A549 (cell line): ENCODE results near the gene SH2D4B. TPM values are rescaled to one million over a fixed set of nuclear protein-coding genes. Genes with fewer than 3 reads are reported as not detected.

ENCODE experiments used
- ATAC-seq, 2 experiments: fragments of 200-7000 bp in 1 of 2; fragments of >200 bp in 1 of 2; cut with Nextera tagmentation in 1 of 2; cut with Tn5 transposase in 1 of 2; 3 replicates each; pipeline versions ENCODE4 v1.8.0 to v1.9.1; 2018 to 2020; ENCODE audit warnings: mild to moderate bottlenecking in 1 of 2, moderate library complexity in 1 of 2
- CTCF ChIA-PET: fragments of 300-600 bp; sonication (Branson Sonifier 250); formaldehyde crosslinking; extraction: SDS; loops from one replicate; lab custom pipeline; 2021; ENCODE audit warnings: antibody characterized with exemption, inconsistent platforms; lab: Yijun Ruan, JAX
- POLR2A ChIA-PET: fragments of 350-600 bp; formaldehyde crosslinking; extraction: SDS; loops from one replicate; lab custom pipeline; 2021; ENCODE audit warnings: antibody characterized with exemption, inconsistent platforms; lab: Yijun Ruan, JAX
- DNase-seq, 2 experiments: peaks; one replicate each; pipeline versions ENCODE4 v3.0.0 to v3.0.0-alpha.2; 2011 to 2016; ENCODE audit warnings: low read depth in 1 of 2, low spot score in 1 of 2
- FAIRE-seq: peaks from 2 replicates; lab custom pipeline; 2011; peaks lifted over from hg19 to GRCh38; lab: Jason Lieb, UNC
- H3K27ac ChIP-seq, 2 experiments: fragments of >200 bp; sonication (Bioruptor Twin); formaldehyde crosslinking; 3 replicates each; pipeline ENCODE4 v1.5.1; 2016 to 2017
- H3K4me1 ChIP-seq: fragments of >200 bp; sonication (Bioruptor Twin); formaldehyde crosslinking; 3 replicates; pipeline ENCODE4 v1.6.1; 2016
- H3K4me2 ChIP-seq: fragments of >200 bp; sonication (Bioruptor Twin); formaldehyde crosslinking; 3 replicates; pipeline ENCODE4 v1.6.1; 2016
- H3K4me3 ChIP-seq: fragments of >200 bp; sonication (Bioruptor Twin); formaldehyde crosslinking; 3 replicates; pipeline ENCODE4 v1.5.1; 2016
- H3K9me3 ChIP-seq: fragments of >200 bp; sonication (Bioruptor Twin); formaldehyde crosslinking; 3 replicates; pipeline ENCODE4 v1.6.1; 2016
- CHD2 ChIP-seq: fragments of 150-350 bp; IDR thresholded peaks from 2 replicates; pipeline ENCODE4 v1.6.1; 2014; ENCODE audit warnings: low read length; ENCODE audit not compliant: partially characterized antibody
- FOSB ChIP-seq: fragments of 250-450 bp; sonication (Bioruptor Pico); IDR thresholded peaks from 2 replicates; pipeline ENCODE4 v1.5.0; 2020; ENCODE audit warnings: mild to moderate bottlenecking, moderate library complexity
- FOSL2 ChIP-seq, 2 experiments: fragments of 450-650 bp in 1 of 2; fragments of >200 bp in 1 of 2; sonication (Bioruptor Twin) in 1 of 2; formaldehyde crosslinking; IDR thresholded peaks; 2 replicates each; pipeline versions ENCODE4 v1.5.0 to v1.6.1; 2016 to 2020; ENCODE audit warnings: mild to moderate bottlenecking in 1 of 2, moderate library complexity in 1 of 2
- FOXS1 ChIP-seq: fragments of 250-450 bp; sonication (Bioruptor Pico); IDR thresholded peaks from 2 replicates; pipeline ENCODE4 v1.5.0; 2020; ENCODE audit warnings: mild to moderate bottlenecking, moderate library complexity
- HDAC2 ChIP-seq: fragments of 200-600 bp; sonication (generic); IDR thresholded peaks from 2 replicates; pipeline ENCODE4 v1.6.1; 2016
- HEYL ChIP-seq: fragments of 250-450 bp; sonication (Bioruptor Pico); IDR thresholded peaks from 2 replicates; pipeline ENCODE4 v1.8.0; 2021; ENCODE audit warnings: mild to moderate bottlenecking, moderate library complexity
- HOXB13 ChIP-seq: fragments of 250-450 bp; sonication (Bioruptor Pico); IDR thresholded peaks from 2 replicates; pipeline ENCODE4 v1.5.0; 2020; ENCODE audit warnings: low read depth, mild to moderate bottlenecking, moderate library complexity
- KDM1A ChIP-seq: fragments of 200-600 bp; sonication (generic); IDR thresholded peaks from 2 replicates; pipeline ENCODE4 v1.6.1; 2016; ENCODE audit warnings: low read depth, mild to moderate bottlenecking
- MYC ChIP-seq: IDR thresholded peaks from 2 replicates; pipeline ENCODE4 v1.6.1; 2012; ENCODE audit warnings: mild to moderate bottlenecking, inconsistent platforms, low read length, improper control_type of control experiment, borderline replicate concordance
- NR3C1 ChIP-seq: fragments of >200 bp; sonication (Bioruptor Twin); formaldehyde crosslinking; IDR thresholded peaks from 3 replicates; pipeline ENCODE4 v1.6.1; 2017
- RCOR1 ChIP-seq: fragments of 150-350 bp; IDR thresholded peaks from 2 replicates; pipeline ENCODE4 v1.6.1; 2014; ENCODE audit warnings: antibody characterized with exemption, low read length, low read depth
- TFCP2L1 ChIP-seq: fragments of 250-450 bp; sonication (Bioruptor Pico); IDR thresholded peaks from 2 replicates; pipeline ENCODE4 v1.5.0; 2021; ENCODE audit warnings: mild to moderate bottlenecking
- TP53 ChIP-seq: fragments of 250-450 bp; sonication (Bioruptor Pico); IDR thresholded peaks from 2 replicates; pipeline ENCODE4 v1.5.0; 2021; ENCODE audit warnings: mild to moderate bottlenecking, moderate library complexity
- ZC3H11A ChIP-seq: fragments of 450-650 bp; IDR thresholded peaks from 2 replicates; pipeline ENCODE4 v1.6.1; 2014; ENCODE audit warnings: antibody characterized with exemption, mild to moderate bottlenecking
- ZNF302 ChIP-seq: fragments of 250-450 bp; sonication (Bioruptor Pico); IDR thresholded peaks from 2 replicates; pipeline ENCODE4 v1.9.0; 2021; ENCODE audit warnings: inconsistent platforms, mild to moderate bottlenecking, moderate library complexity
- ZSCAN20 ChIP-seq: fragments of 250-450 bp; sonication (Bioruptor Pico); IDR thresholded peaks from 2 replicates; pipeline ENCODE4 v1.8.0; 2022; ENCODE audit warnings: mild to moderate bottlenecking, moderate library complexity
- WGBS: methylation state at CpG from one replicate; pipeline ENCODE4 v1.1.6; 2017; ENCODE audit errors: missing lambda C conversion rate; 5-methylcytosine and 5-hydroxymethylcytosine counted together
- polyA plus RNA-seq, 4 experiments: library from polyadenylated mRNA; depleted of rRNA in 3 of 4; stranded (reverse); fragments of >200 nt; fragmentation: RNase III in 1 of 4; extraction: RNeasy Plus Mini Kit Qiagen cat#74134 plus additional on column Dnase treatment in 1 of 4; gene quantifications; 2 replicates in 3 of 4; 3 replicates in 1 of 4; pipeline ENCODE4 v1.2.3, GENCODE V29; 2011 to 2017
- TF ChIP-seq, protein P1 (sequence below): IDR thresholded peaks from 2 replicates; pipeline ENCODE4 v1.6.1; 2012
- TF ChIP-seq, protein P2 (sequence below): fragments of >200 bp; sonication (Bioruptor Twin); formaldehyde crosslinking; IDR thresholded peaks from 2 replicates; pipeline ENCODE4 v1.6.1; 2016
- TF ChIP-seq, protein P3 (sequence below): fragments of 200-600 bp; sonication (generic); IDR thresholded peaks from 2 replicates; pipeline ENCODE4 v1.6.1; 2016; ENCODE audit warnings: antibody characterized with exemption, mild to moderate bottlenecking, moderate library complexity
- TF ChIP-seq, protein P4 (sequence below): fragments of 150-350 bp; IDR thresholded peaks from 2 replicates; pipeline ENCODE4 v1.6.1; 2014; ENCODE audit warnings: low read depth, mild to moderate bottlenecking, low read length

The SH2D4B gene
- polyA plus RNA-seq, 2 of the 4 experiments (the other 2 are of a cell fraction): 0.01 to 0.12 TPM

DNA sequence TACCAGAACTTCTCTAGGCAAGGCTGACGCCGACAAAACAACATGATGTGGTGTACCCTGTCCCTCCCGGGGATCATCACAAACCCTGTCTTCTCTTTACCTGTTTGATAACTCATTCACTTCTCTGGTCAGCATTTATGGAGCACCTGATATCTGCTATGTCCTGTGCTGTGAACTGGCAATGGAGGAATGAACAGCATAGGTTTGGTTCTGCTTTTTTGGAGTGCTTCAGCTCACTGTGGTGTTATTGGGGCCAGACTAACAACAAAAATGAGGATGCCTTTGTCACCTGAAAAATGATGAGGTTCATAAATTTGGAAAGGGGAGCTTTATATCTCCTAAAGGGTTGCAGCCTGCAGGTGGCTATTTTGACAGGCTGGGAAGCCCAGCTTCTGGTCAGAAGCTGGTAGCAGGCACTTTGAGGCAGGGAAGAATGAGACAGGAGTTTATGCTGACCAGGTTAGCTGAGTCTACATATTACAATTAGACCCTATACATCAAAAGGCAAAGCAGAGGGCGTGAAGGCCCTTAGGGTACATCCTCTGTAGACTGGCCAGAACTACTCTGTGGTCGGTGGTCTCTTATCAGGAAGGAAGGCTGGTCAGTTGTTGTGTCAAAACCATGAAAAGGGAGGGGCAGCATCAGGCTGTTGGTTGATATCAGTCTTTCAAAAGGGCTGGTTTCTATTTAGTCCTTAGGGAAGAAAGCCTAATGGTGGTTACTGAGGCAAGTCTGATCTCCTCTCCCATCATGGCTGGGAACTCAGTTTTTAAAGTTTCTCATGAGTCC is 42.3 kb downstream of the SH2D4B start:
- Histone ChIP-seq H3K4me3 (no peak overlapping the region), H3K9me3 (peaks cover 5% of the 10 kb centered on the region; the same call in 1 of the 3 replicates), H3K4me1 (no peaks in the 10 kb centered on the region), H3K4me2 (no peak overlapping the region), H3K27ac (no peak overlapping the region)
- POLR2A ChIA-PET: no interaction called here
- DNase-seq (no peak), FAIRE-seq (no peak), ATAC-seq (no peak)
- TF ChIP-seq ZSCAN20 (CRISPR knock-in tag): no peak
- no peak for TF ChIP-seq TP53
- no peak for TF ChIP-seq TFCP2L1 (CRISPR knock-in tag)
- TF ChIP-seq ZNF302: no peak
- TF ChIP-seq FOXS1: no peak
- no peak for TF ChIP-seq ZC3H11A
- TF ChIP-seq MYC: no peak
- TF ChIP-seq FOSB (CRISPR knock-in tag): no peak
- no peak for TF ChIP-seq HDAC2
- TF ChIP-seq, protein P1, sequence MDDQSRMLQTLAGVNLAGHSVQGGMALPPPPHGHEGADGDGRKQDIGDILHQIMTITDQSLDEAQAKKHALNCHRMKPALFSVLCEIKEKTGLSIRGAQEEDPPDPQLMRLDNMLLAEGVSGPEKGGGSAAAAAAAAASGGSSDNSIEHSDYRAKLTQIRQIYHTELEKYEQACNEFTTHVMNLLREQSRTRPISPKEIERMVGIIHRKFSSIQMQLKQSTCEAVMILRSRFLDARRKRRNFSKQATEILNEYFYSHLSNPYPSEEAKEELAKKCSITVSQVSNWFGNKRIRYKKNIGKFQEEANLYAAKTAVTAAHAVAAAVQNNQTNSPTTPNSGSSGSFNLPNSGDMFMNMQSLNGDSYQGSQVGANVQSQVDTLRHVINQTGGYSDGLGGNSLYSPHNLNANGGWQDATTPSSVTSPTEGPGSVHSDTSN: no peak
- TF ChIP-seq NR3C1: no peak
- no peak for TF ChIP-seq RCOR1
- TF ChIP-seq, protein P2, sequence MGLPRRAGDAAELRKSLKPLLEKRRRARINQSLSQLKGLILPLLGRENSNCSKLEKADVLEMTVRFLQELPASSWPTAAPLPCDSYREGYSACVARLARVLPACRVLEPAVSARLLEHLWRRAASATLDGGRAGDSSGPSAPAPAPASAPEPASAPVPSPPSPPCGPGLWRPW: no peak
- no peak for TF ChIP-seq FOSL2 (IDR thresholded peaks at IDR 0.05)
- no peak for TF ChIP-seq FOSL2 (CRISPR knock-in tag; IDR thresholded peaks at IDR 0.05)
- no peak for TF ChIP-seq HOXB13 (CRISPR knock-in tag)
- no peak for TF ChIP-seq HEYL (CRISPR knock-in tag)
- TF ChIP-seq, protein P3, sequence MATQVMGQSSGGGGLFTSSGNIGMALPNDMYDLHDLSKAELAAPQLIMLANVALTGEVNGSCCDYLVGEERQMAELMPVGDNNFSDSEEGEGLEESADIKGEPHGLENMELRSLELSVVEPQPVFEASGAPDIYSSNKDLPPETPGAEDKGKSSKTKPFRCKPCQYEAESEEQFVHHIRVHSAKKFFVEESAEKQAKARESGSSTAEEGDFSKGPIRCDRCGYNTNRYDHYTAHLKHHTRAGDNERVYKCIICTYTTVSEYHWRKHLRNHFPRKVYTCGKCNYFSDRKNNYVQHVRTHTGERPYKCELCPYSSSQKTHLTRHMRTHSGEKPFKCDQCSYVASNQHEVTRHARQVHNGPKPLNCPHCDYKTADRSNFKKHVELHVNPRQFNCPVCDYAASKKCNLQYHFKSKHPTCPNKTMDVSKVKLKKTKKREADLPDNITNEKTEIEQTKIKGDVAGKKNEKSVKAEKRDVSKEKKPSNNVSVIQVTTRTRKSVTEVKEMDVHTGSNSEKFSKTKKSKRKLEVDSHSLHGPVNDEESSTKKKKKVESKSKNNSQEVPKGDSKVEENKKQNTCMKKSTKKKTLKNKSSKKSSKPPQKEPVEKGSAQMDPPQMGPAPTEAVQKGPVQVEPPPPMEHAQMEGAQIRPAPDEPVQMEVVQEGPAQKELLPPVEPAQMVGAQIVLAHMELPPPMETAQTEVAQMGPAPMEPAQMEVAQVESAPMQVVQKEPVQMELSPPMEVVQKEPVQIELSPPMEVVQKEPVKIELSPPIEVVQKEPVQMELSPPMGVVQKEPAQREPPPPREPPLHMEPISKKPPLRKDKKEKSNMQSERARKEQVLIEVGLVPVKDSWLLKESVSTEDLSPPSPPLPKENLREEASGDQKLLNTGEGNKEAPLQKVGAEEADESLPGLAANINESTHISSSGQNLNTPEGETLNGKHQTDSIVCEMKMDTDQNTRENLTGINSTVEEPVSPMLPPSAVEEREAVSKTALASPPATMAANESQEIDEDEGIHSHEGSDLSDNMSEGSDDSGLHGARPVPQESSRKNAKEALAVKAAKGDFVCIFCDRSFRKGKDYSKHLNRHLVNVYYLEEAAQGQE: no peak
- no peak for TF ChIP-seq KDM1A
- TF ChIP-seq CHD2: no peak
- TF ChIP-seq, protein P4, sequence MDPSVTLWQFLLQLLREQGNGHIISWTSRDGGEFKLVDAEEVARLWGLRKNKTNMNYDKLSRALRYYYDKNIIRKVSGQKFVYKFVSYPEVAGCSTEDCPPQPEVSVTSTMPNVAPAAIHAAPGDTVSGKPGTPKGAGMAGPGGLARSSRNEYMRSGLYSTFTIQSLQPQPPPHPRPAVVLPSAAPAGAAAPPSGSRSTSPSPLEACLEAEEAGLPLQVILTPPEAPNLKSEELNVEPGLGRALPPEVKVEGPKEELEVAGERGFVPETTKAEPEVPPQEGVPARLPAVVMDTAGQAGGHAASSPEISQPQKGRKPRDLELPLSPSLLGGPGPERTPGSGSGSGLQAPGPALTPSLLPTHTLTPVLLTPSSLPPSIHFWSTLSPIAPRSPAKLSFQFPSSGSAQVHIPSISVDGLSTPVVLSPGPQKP: no peak
- 49% methylated on average over 5 of the region's 5 CpGs for WGBS
- CTCF ChIA-PET: no interaction called here
